GM19099 (cell line): ENCODE measurements around the gene TRMT11.
A peak's percentile ranks its signal among the peaks of the same experiment; 100 is the strongest.

Experiments used
- POLR2A ChIP-seq: IDR thresholded peaks from 3 replicates; pipeline ENCODE4 v1.6.1; 2011; ENCODE audit warnings: low read depth; ENCODE audit not compliant: insufficient read length; ENCODE audit errors: extremely low read depth

TRMT11 gene

DNA sequence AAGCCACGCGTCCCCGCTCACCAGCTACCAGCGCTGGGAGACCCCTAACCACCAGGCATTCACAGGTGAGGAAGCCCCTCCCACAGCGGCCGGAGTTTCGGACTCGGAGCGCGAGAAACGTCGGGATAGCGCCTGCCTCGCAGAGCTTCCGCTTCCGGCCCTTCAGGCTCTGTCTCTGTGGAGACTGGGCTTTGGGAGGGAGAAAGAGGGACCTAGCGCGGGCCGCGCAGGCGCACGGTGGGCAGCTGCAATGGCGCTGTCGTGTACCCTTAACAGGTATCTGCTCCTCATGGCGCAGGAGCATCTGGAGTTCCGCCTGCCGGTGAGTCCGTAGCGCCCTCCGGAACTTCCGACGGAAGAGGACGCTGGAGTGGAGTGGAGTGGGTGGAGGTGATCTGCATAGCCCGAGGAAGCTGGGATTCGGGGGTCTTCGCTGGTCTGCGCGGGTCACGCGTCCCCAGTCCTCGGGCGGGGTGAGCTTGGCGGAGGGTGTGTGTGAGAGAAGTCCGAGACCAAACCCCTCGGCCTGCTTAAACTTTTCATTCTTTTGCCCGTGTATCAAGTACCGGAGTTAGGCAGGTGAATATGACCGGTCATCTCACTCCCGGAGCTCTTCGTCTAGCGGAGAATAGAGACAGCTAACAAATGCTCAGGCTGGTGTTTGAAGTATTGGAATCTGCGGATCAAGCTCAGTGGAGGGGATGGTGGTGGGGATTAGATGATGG lies at the start of gene TRMT11:
TSS of gene TRMT11 (plus strand) at position 240 of the 725 bp plus-strand sequence. CDS start at position 251, 11 bp downstream.
- peak; percentile 98 for TF ChIP-seq POLR2A

DNA sequence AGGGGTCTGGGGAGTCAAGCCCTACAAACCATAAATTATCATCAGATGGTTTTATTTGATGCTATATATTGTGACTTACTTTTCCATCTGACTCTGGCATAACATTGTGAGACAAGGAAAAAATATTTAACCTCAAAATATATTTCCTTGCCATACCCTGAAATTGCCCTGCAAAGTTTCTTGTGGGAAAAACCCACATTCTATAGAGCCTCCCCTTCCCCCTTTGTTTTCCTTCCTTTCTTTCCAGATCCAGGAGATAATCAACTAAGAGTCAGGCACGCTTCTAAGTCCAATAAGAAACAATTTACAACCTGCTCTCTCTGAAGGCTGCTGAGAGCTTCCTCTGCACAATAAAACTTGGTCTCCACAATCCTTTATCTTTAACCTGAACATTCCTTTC lies 47.3 kb upstream of the TRMT11 start:
- no peak for TF ChIP-seq POLR2A

DNA sequence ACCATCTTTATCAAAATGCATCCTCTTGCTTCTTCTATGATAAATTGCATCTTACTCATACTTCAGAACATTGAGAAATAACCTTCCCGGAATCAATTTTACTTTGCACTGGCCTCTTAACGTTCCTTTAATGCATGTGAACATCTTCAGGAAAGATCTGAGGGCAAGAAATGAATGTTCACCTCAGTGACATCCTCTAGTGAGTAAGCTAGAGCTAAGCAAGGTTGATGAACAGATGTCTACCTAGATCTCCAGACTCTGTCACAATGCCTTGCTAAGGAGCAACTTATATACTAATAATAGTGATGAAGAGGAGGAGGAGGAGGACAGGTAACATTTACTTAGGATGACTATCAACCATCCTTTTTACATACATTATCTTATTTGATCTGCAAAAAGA lies 46.5 kb upstream of the TRMT11 start:
- no peak for TF ChIP-seq POLR2A

DNA sequence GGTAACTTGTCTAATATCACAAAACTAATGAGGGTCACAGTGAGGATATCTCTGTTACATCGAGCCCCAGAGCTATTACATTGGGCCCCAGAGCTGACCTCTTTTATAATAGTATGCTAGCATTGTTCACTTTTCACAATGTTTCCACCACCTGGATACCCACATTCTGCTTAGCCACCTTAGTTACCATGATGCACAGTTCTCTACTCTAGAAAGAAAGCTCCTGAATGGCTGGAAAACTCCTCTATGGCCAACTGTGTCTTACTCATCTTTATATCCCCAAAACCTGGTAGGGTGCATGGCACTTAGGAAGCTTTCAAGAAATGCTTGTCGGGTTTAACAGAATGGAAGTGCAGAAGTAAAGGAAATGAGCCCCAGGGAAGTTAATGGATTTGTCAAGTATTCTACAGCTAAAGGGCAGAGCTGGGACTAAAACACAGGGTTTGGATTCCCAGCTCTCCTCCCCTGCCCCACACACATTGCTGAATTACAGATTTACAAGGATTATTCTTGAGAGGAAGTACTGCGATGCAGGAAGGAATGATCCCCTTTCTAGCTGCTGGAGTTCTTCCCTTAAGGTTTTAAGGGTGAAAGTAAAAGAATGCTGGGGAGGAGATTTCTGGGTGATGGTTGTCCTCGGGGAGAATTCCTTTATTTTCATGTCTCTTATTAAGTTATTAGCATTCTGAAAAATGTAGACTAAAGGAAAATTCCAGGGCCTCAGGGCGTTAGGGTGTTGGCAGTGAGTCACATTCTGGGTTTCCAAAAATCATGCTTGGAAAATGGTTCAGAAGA lies 45.9 kb upstream of the TRMT11 start:
- TF ChIP-seq POLR2A: no peak

DNA sequence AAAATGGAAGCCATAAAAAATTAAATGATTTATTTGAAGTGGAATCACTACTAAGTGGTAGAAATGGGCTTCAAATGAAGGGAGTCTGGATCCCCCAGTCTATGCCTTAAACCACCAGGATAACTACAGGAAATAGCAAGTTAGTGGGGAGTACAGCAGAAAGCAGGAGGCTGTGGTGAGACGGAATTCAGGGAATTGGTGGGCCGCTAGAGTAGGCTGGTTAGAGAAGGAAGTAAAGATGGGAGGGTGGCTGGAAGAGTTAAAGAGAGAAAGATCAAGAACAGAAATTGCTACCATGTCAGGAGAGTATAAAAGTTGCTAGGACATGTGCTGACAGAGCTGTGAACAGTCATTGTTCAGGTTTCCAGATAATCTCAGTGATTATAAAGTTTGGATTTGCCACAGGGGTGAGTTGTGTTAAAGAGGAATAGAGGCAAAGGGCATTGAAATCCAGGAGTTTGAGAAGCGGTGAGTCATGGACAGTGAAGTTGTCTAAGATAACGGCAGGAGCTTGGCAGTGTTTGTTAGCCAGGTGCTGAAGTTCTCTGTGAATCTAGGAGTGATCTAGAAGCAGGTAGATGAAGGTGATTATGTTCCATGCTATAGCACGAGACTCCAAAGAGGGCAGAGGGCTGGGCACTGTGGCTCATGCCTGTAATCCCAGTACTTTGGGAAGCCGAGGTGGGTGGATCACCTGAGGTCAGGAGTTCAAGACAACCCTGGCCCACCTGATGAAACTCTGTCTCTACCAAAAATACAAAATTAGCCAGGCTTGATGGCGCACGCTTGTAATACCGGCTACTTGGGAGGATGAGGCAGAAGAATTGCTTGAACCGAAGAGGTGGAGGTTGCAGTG lies 43.4 kb upstream of the TRMT11 start:
- no peak for TF ChIP-seq POLR2A

DNA sequence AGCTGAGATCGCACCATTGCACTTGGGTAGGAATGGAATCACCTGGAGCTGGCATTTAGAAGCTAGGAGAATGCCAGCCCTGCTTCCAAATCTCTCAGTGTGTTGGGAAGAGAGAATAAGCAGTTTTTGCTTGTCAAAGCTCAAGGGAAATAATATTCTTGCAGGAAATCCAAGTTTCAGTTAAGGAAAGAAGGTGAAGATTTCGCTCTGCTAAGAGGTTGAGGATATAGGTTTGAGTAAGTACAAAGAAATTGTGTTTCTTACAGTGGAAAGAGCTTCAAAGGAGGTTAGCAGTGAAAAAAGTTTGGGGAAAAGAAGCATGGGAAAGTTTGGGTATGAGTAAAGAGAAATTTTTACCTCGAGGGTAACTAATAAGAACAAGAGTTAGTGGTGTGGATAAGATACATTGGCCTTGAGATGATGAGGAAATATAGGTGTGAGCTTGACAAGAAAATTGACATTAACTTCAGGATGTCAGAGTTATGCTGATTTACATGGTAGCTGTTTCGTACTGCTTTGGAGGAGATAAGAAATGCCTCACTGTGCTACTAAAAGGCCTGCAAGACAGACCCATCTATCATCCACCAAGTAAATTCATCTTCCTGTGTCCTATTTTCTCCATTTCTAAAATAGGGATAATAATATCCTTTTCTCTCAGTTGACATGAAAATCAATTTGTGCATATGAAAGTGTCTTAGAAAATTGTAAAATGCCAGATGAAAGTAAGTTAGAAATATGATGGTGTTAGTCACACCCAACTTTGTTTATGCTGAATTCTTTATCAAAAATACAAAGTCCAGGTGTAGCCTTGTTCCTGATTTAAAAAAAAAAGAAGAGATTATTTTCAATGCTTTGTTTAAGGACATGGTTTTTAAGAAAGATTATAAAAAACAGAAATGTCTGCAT lies 42.6 kb upstream of the TRMT11 start:
- TF ChIP-seq POLR2A: no peak

DNA sequence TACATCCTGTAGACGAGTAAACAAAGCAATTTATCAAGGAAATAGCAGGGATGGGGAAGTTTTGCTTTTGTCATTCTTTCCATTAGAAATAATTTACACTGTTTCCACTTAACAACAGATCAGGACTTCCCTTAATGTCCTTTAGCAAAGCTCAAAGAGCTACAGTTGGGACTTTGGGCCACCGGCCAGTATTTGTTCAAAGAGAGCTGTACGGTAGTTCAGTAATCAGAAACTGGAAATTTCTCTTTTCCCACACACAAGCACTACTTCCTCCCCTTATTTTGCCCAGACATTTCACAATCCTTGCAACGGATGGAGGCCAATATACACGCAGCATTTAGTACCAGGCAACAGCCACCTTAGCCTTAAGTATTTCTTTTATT lies 41.9 kb upstream of the TRMT11 start:
- TF ChIP-seq POLR2A: no peak

DNA sequence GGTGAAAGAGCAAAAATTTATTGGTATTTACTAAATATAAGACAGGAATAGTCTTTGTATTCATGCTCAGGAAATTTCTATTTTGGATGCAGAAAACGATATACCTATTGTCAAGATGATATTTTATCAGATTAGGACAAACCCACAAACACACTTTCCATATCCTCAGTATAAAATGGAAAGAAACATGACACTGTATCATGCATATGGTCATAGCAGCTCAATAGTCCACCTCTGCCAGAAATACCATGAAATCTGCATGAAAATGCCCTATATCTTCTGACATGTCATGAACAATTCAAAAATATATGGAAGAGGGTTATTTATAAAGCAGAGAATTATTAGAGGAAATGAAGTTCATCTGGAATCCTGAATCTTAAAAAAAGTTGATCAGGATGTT lies 41.4 kb upstream of the TRMT11 start:
- no peak for TF ChIP-seq POLR2A

DNA sequence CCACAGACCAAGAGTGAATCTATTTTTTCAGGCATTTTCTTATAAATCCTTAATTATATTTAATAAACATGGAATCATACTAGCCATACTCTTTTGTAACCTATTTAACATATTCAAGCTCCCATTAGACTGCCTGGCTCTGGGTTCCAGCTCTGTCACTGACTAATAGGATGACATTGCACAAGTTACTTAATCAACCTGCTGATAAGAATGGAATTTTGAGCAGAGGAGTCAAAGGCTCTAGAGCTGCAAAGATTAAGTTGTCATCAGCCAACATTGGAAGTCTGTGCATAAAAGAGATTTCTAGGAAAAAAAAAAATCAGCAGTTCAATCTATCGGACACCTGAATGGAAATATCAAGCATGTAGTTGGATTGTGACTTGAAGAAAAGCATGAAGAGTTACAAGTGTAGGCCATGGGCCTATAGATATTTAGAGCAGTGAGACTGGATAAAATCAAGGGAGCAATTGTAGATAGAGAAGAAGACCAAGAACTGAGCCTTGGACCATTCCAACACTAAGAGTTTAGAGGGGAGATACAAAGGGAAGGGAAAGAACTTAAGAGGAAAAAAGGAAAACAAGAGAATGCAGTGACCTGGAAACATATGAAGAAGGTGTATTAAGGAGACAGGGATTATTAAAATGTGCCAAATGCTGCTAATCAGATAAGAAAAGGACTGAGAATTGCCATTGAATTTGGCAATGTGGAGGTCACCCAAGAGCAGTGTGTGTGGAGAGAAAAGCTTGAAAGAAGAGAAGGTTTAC lies 40.8 kb upstream of the TRMT11 start:
- TF ChIP-seq POLR2A: no peak

DNA sequence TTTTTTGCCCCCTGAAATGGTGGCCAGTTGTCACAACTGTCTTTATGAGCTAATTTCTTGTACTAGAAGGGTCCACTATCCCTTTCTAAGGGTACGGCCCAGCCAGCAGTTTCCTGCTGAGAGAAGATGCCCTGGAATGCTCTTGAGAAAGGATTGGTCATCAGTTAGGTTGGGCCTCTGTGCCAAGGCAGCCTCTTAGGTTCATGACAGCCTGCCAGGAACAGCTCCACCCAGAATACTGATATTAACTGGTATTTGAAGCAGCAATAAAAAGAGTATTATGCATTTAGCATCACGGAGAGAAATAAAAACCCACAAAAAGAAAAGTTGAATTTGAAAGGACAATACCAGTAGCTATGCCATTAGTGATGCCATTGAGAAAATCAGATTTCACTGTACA lies 38.7 kb upstream of the TRMT11 start:
- no peak for TF ChIP-seq POLR2A

DNA sequence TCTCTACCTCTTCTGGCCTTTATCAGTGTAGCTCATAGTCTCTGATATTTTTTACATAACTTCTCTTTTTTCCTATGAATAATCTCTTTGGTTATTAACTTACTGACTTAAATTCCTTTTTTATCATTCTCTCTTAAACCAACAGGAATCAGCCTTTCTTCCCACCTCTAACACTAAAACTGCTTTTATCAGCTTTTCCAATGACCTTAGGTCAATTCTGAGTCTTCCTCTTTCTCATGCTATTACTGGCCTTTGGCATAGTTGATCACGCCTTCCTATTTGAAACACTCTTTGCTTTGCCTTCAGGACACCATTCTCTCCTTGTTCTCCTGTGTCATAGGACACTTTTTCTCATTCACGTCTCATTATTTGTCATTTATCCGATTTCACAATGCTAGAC lies 37.9 kb upstream of the TRMT11 start:
- no peak for TF ChIP-seq POLR2A

DNA sequence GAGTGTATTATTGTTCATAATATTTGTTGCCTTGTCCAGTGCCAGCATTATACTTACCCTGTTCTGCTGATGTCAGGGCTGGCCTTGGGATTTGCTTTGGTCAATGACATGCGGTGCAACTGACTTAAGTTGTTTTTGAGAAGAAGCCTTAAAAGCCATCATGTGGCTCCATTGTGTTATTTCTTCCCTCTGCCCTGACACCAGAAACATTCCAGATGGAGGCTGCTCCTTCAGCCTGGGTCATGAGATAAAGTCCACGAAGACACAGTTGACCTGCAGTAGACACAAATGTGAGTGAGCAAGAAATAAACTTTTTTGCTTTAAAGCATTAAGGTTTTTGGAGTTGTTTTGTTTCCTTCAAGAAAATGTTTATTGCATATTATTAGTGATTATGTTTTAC lies 37.3 kb upstream of the TRMT11 start:
- no peak for TF ChIP-seq POLR2A

DNA sequence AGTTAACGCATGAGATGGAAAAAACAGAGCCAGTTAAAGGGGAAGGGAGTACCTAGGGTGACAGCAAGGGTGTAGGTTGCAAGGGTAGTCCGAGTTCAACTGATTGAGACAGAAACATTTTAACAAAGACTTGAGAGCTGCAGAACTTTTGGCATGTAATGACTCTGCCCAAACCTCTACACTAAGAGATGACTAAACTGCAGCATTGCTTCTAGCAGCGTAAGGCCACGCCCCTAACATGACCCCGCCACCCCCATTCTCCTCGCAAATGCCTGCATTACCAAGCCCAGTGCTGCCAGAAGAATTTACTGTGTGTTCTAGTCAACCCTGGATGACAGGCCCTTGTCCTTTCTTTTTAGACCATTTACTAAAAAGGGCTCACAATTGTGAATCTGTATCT lies 36.0 kb upstream of the TRMT11 start:
- TF ChIP-seq POLR2A: no peak

DNA sequence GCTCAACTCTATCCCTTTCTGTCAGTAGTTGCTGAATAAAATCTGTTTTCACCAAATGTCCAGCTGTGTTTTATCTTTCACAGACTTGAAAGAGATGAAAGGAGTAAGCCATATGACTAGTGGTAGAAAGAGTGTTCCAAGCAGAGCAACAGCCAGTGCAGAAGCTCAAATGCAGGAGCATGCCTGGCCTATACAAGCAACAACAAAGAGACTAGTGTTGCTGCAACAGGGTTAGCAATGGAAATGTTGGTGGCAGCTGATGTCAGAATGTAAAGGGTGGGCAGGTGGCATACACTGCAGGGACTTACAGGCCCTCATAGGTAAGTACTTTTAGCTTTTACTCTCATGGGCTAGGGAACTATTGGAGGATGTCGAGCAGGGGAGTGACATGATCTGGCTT lies 35.0 kb upstream of the TRMT11 start:
- TF ChIP-seq POLR2A: no peak
